Mammary epithelial cell (primary cell): ENCODE results near the gene LMAN1L.

Experiments
- EZH2 ChIP-seq: IDR thresholded peaks from 2 replicates; pipeline ENCODE4 v1.6.1; 2012; ENCODE audit warnings: low read length, inconsistent platforms, borderline replicate concordance
- TF ChIP-seq, protein P1 (sequence below), 2 donors: IDR thresholded peaks in 1 of 2; conservative IDR thresholded peaks in 1 of 2; 2 replicates each; pipeline ENCODE4 v1.5.1; 2011 to 2012; ENCODE audit warnings: inconsistent platforms in 2 of 2, low read length in 2 of 2, mild to moderate bottlenecking in 2 of 2, control low read depth in 1 of 2, low read depth in 1 of 2; ENCODE audit not compliant: insufficient read depth in 1 of 2; ENCODE audit errors: extremely low read depth in 1 of 2

DNA sequence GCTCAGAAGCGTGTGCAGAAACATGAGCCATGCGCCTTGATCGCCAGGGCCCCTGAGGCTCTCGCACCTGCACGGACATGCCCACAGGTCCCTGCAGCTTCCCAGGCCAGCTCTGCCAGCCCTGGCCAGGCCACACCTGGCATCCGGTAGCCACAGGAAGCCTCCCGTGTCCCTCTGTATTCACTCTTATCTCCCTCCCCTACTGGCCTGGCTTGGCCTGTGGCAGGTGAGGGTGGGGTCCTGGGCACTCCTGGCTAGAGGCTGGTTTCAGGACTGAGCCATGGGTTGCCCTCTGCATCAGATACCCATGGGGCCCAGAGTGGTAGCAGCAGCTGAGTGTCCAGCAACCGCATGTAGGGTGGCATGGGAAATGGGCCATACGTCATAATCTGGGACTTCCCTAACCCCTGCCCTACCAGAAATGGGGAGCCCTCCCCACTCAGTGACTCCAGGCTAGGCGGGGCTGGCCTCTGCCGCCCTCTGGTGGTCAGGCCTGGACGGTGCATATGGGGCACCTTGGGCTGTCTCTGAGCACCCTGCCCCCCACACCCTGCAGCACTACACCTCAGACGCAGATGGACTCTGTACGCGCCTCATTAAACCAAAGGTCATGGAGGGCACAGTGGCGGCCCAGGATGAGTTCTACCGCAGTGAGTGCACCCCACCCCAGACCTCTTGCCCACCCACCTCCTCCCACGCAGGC lies 12.6 kb upstream of the LMAN1L start:
- TF ChIP-seq, protein P1, sequence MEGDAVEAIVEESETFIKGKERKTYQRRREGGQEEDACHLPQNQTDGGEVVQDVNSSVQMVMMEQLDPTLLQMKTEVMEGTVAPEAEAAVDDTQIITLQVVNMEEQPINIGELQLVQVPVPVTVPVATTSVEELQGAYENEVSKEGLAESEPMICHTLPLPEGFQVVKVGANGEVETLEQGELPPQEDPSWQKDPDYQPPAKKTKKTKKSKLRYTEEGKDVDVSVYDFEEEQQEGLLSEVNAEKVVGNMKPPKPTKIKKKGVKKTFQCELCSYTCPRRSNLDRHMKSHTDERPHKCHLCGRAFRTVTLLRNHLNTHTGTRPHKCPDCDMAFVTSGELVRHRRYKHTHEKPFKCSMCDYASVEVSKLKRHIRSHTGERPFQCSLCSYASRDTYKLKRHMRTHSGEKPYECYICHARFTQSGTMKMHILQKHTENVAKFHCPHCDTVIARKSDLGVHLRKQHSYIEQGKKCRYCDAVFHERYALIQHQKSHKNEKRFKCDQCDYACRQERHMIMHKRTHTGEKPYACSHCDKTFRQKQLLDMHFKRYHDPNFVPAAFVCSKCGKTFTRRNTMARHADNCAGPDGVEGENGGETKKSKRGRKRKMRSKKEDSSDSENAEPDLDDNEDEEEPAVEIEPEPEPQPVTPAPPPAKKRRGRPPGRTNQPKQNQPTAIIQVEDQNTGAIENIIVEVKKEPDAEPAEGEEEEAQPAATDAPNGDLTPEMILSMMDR (conservative IDR thresholded peaks at IDR 0.05 in 1 of 2, IDR thresholded peaks at IDR 0.05 in 1 of 2; ENCODE audit: extremely low read depth in 1 of 2, insufficient read depth in 1 of 2, low read depth in 1 of 2, low read length in 2 of 2) = peak; percentile 96 to 100
- no peak for TF ChIP-seq EZH2
